OCI-LY7 (cell line): ENCODE results near the gene RBBP5.

ENCODE experiments used
- CTCF ChIP-seq: fragments of 200-600 bp; sonication (generic); conservative IDR thresholded peaks from 2 replicates; pipeline ENCODE4 v1.5.1; 2014; ENCODE audit warnings: mild to moderate bottlenecking, antibody characterized with exemption, low read length, moderate library complexity, mixed read lengths
- EZH2phosphoT487 ChIP-seq: fragments of 200-600 bp; sonication (generic); IDR thresholded peaks from 2 replicates; pipeline ENCODE4 v1.6.1; 2018; ENCODE audit warnings: low read depth, borderline replicate concordance, mild to moderate bottlenecking, mixed run types, antibody characterized with exemption, low read length, moderate library complexity, mixed read lengths

- TF ChIP-seq CTCF: no peak
- no peak for TF ChIP-seq EZH2phosphoT487
Observed at GRCh38 chr1:205065666-205066065, 56.1 kb downstream of the RBBP5 start.
